Measurements from ENCODE around the gene ARRDC3.

Gene ARRDC3

GRCh38 chr5:91367908-91368648 is 15.0 kb downstream of the ARRDC3 start:
- H2AFZ ChIP-seq (ENCODE audit: low read length) = no peak overlapping the region

GRCh38 chr5:91367344-91367743 is 15.8 kb downstream of the ARRDC3 start:
- H3K79me2 ChIP-seq (ENCODE audit: insufficient read depth, low read length) = no peaks in the 10 kb centered on the region; the same call in 1 of the 2 replicates
- no peak overlapping the region for H2AFZ ChIP-seq (ENCODE audit: low read length)
- no peak for TF ChIP-seq CTCF (IDR thresholded peaks at IDR 0.05; ENCODE audit: low read length)
- no peak for TF ChIP-seq EZH2 (IDR thresholded peaks at IDR 0.05; ENCODE audit: borderline replicate concordance, low read length)
- H4K20me1 ChIP-seq (ENCODE audit: insufficient read depth, low read length) = no peaks in the 10 kb centered on the region
- H3K9me3 ChIP-seq (ENCODE audit: low read length) = no peaks in the 10 kb centered on the region
- no peak overlapping the region for H3K4me3 ChIP-seq (ENCODE audit: low read depth, low read length, poor library complexity, severe bottlenecking)
- H3F3A ChIP-seq (ENCODE audit: insufficient read depth, low read length) = no peaks in the 10 kb centered on the region
- H3K27me3 ChIP-seq (ENCODE audit: insufficient read depth, low read length) = no peaks in the 10 kb centered on the region
- no peak overlapping the region for H3K4me2 ChIP-seq (ENCODE audit: low read length)
- no peaks in the 10 kb centered on the region for H3K4me1 ChIP-seq (ENCODE audit: insufficient read depth, low read length, severe bottlenecking)
- H3K9me2 ChIP-seq (ENCODE audit: low read depth, low read length) = no peaks in the 10 kb centered on the region
- peaks cover 46% of the 10 kb centered on the region for H3K36me3 ChIP-seq (ENCODE audit: insufficient read depth, low read length)
- H3K9ac ChIP-seq (ENCODE audit: low read length) = no peak overlapping the region
- H3K27ac ChIP-seq (ENCODE audit: low read depth, low read length, poor library complexity, severe bottlenecking) = no peak overlapping the region

More at GRCh38 chr5:91367908-91368648, 15.0 kb downstream of the ARRDC3 start:
- TF ChIP-seq CTCF (IDR thresholded peaks at IDR 0.05; ENCODE audit: low read length) (no peak), EZH2 (IDR thresholded peaks at IDR 0.05; ENCODE audit: borderline replicate concordance, low read length) (no peak)
- Histone ChIP-seq H3K79me2 (ENCODE audit: insufficient read depth, low read length) (no peaks in the 10 kb centered on the region; the same call in 1 of the 2 replicates), H3K27ac (ENCODE audit: low read depth, low read length, poor library complexity, severe bottlenecking) (no peak overlapping the region), H3K4me1 (ENCODE audit: insufficient read depth, low read length, severe bottlenecking) (no peaks in the 10 kb centered on the region), H3K36me3 (ENCODE audit: insufficient read depth, low read length) (peaks cover 53% of the 10 kb centered on the region), H3K9me3 (ENCODE audit: low read length) (no peaks in the 10 kb centered on the region), H3F3A (ENCODE audit: insufficient read depth, low read length) (no peaks in the 10 kb centered on the region), H3K9me2 (ENCODE audit: low read depth, low read length) (no peaks in the 10 kb centered on the region), H3K4me3 (ENCODE audit: low read depth, low read length, poor library complexity, severe bottlenecking) (no peak overlapping the region), H4K20me1 (ENCODE audit: insufficient read depth, low read length) (no peaks in the 10 kb centered on the region), H3K27me3 (ENCODE audit: insufficient read depth, low read length) (no peaks in the 10 kb centered on the region), H3K4me2 (ENCODE audit: low read length) (no peak overlapping the region), H3K9ac (ENCODE audit: low read length) (no peak overlapping the region)

GRCh38 chr5:91366551-91366950 is 16.6 kb downstream of the ARRDC3 start:
- no peaks in the 10 kb centered on the region for H4K20me1 ChIP-seq (ENCODE audit: insufficient read depth, low read length)
- no peak overlapping the region for H3K27ac ChIP-seq (ENCODE audit: low read depth, low read length, poor library complexity, severe bottlenecking)
- H3K4me2 ChIP-seq (ENCODE audit: low read length) = no peak overlapping the region
- no peaks in the 10 kb centered on the region; the same call in 1 of the 2 replicates for H3K79me2 ChIP-seq (ENCODE audit: insufficient read depth, low read length)
- TF ChIP-seq CTCF (IDR thresholded peaks at IDR 0.05; ENCODE audit: low read length) (no peak), EZH2 (IDR thresholded peaks at IDR 0.05; ENCODE audit: borderline replicate concordance, low read length) (no peak)
- no peak overlapping the region for H3K9ac ChIP-seq (ENCODE audit: low read length)
- H3F3A ChIP-seq (ENCODE audit: insufficient read depth, low read length) = no peaks in the 10 kb centered on the region
- no peaks in the 10 kb centered on the region for H3K9me2 ChIP-seq (ENCODE audit: low read depth, low read length)
- H3K4me1 ChIP-seq (ENCODE audit: insufficient read depth, low read length, severe bottlenecking) = no peaks in the 10 kb centered on the region
- H3K4me3 ChIP-seq (ENCODE audit: low read depth, low read length, poor library complexity, severe bottlenecking) = no peak overlapping the region
- H3K27me3 ChIP-seq (ENCODE audit: insufficient read depth, low read length) = no peaks in the 10 kb centered on the region
- no peak overlapping the region for H2AFZ ChIP-seq (ENCODE audit: low read length)
- peaks cover 2% of the 10 kb centered on the region; the same call in 1 of the 2 replicates for H3K9me3 ChIP-seq (ENCODE audit: low read length)
- peaks cover 38% of the 10 kb centered on the region for H3K36me3 ChIP-seq (ENCODE audit: insufficient read depth, low read length)
